HG03571 (cell line): ENCODE data around the gene CIB2.
"Not testable (repeated sequence)": the region's sequence is repeated elsewhere in the genome, so short reads cannot be mapped to it uniquely, and the experiment has no call there.

ENCODE experiments used
- ATAC-seq: cut with Tn5 transposase; IDR thresholded peaks from one replicate; pipeline ENCODE4 v1.9.1; 2021; ENCODE audit not compliant: unreplicated experiment

The CIB2 gene

DNA sequence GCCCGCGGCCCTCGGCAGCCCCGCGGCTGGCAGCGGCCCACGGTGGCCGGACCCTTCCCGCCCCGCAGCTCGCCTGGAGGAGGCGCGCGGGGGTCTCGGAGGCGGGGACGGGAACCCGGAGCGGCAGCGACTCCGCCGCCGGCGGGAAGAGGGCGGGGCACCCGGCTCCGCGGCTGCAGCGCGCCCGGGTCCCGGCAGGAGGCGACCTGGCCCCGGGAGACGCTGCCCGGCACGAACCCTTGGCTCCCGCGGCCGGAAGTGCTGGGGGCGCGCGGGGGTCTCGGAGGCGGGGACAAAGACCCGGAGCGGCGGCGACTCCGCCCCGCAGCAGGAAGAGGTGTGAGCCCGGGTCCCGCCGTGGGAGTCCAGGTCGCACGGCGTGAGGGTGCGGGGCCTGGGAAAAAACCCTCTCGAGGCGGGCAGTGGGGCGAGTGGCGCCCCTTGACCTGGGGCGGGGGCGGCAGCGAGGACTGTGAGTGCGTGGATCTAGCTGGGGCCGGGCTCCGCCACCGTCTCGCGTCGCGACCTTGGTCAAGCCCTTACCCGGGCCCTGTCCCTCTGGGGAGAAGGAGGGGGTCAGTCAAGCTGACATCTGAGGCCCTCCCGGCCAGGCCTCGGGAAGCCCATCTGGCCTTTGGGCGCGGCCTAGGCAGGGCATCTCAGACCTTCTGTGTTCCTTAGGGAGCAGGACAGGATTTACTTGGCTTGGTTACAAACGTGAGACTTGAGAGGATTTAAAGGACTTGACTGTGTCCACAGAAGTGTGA is at the start of gene CIB2:
TSS of gene CIB2 (minus strand) at position 151 of the 767 bp plus-strand sequence. CDS start 230 bp downstream, outside the sequence.
- ATAC-seq, result peak; percentile 75

GRCh38 chr15:78179906-78180305 is 48.7 kb upstream of the CIB2 start:
- no peak for ATAC-seq

- ATAC-seq, result no peak
Observed at GRCh38 chr15:78179286-78179840, 48.1 kb upstream of the CIB2 start.

GRCh38 chr15:78178064-78178463 is 46.8 kb upstream of the CIB2 start:
- ATAC-seq, result no peak

- no peak for ATAC-seq
Observed at GRCh38 chr15:78177447-78177873, 46.2 kb upstream of the CIB2 start.

- ATAC-seq, result no peak
Observed at GRCh38 chr15:78175330-78175729, 44.1 kb upstream of the CIB2 start.

DNA sequence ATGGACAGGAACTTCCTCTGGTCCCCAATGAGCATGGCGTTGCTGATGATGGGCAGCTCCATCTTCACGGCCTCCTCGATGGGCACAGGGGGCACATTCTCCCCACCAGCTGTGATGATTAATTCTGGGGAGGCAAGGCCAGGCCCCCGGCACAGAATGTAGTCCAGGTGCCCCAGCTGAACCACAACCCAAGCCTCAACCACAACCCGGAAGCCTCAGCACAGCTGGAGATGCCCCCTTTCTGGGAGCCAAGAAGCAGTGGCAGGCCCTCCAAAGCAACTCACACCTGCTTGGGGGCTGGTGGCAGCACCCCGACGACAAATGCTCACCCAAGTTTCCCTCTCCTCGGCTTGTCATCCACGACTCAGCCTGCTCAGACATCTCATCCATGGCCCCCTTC is 43.2 kb upstream of the CIB2 start:
- ATAC-seq, result no peak

DNA sequence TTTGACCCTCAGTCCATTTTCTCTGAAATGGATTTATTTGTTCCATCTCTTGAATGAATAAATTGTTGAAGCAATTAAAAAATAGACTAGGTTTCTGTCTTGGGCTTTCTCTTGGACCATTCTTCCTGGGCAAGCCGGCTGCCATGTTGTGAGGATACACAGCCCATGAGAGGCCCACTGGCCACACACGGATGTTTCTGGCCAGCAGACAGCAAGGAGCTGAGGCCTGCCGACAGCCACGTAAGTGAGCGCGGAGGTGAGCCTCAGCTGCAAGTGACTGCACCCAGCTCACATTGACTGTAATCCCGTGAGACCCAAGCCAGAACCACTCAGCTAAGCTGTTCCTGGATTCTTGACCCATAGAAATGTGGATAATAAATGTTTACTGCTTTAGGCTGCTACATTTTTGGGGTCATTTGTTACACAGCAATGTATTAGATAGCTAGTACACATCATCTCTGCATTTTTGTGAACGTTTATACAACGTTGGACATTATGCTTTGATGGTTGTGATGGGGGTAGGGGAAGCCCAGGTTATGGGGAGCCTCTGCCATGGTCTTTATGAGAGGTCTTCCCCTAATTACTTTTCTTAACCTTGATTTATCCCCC is 40.7 kb upstream of the CIB2 start:
- no peak for ATAC-seq

DNA sequence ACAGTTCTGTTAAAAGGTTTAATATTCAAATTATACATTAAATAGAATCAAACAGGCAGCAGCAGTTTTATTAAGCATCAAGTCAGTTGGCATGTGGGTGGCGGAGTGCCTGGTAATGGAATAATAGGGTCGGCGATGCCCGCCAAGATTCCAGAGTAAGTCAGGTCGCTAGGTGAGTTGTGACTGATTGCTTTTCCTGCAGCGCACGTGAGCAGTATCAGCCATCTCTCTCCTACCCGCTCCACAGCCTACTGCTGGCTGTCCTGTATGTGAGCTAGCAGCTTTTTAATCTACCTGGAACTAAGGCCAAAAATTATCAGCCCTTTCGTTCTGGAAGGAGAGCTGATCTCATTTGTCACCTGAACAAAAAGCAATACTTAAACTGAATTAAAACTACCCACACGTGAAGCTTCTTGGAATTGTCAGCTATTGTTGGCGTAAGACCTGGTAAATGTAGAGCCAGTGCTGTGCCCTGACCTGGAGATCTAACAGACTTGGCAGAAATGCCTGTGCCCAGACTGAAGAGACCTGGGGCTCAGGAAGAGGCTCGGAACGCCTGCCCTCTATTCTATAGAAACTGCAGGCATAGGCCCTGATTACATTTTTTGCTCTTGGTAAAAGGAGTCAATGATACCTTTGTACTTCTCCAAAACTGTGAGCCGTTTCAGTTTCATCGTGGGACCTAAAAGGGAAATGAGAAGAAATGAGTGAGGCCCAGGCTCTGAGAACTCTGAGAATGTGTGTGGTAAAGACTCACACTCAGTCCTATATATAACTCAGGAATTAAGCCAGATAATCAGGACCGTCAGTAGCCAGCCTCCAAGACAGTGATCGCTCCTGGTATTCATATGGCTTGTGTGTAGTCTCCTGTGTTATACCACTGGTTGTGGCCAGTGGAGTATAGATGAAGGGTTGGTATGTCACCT is 39.9 kb upstream of the CIB2 start:
- ATAC-seq, result peak; percentile 60

DNA sequence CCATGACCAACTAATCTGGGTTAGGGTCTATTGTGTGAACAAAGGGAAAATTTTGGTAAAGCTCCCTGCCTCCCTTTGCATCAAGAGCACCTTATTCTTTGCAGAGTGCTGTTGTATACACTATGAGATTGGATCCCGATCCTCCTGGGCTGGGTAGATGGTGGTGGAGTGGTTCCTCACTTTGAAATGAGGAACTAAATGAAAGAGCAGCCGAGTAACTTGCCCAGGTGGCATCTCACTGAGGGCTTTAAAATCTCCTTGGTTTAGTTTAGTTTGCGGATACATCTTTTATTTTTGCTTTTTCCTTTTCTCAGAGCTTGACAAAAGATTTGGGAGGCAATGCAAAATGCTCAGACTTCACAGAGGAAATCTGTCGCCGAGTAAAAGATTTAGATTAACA is 37.4 kb upstream of the CIB2 start:
- ATAC-seq, result no peak

GRCh38 chr15:78167227-78167888 is 36.1 kb upstream of the CIB2 start:
- peak; percentile 58 for ATAC-seq

GRCh38 chr15:78164010-78164409 is 32.8 kb upstream of the CIB2 start:
- ATAC-seq, result no peak

- ATAC-seq, result no peak
Observed at GRCh38 chr15:78162038-78162437, 30.8 kb upstream of the CIB2 start.

DNA sequence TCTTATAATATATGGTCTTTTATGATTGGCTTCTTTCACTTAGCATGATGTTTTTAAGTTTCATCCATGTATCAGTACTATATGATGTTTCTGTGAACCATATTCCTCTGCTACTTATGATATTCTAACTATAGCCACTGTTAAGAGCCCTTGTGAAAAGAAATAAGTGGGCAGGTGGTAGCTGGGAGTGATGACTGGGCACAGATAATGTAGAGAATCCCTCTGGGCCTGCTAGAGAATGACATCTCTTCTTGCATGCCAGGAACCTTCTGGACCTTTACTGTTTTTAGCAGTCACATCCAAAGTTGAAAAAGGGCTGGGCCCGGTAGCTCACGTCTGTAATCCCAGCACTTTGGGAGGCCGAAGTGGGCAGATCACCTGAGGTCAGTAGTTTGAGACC is 28.1 kb upstream of the CIB2 start:
- no peak for ATAC-seq

- ATAC-seq, result no peak
Observed at GRCh38 chr15:78157203-78157602, 26.0 kb upstream of the CIB2 start.

DNA sequence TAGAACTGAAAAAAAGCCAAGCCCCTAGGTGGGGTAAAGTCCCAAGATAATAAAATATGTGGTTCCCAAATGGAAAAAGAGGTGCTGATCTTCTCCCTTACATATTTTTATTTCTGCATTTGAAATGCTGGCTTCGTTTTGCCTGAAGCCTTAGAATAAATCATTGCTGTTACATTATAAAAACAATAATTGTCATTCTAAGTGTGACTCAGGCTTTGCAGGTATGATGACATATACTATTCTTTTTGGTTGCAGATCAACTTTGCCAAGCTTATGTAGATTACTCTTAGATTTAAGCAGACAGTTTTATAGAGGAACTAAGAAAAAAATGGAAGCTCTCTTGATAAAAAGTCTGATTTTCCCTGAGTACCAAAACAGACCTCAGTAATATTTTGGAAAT is 25.4 kb upstream of the CIB2 start:
- ATAC-seq, result no peak

DNA sequence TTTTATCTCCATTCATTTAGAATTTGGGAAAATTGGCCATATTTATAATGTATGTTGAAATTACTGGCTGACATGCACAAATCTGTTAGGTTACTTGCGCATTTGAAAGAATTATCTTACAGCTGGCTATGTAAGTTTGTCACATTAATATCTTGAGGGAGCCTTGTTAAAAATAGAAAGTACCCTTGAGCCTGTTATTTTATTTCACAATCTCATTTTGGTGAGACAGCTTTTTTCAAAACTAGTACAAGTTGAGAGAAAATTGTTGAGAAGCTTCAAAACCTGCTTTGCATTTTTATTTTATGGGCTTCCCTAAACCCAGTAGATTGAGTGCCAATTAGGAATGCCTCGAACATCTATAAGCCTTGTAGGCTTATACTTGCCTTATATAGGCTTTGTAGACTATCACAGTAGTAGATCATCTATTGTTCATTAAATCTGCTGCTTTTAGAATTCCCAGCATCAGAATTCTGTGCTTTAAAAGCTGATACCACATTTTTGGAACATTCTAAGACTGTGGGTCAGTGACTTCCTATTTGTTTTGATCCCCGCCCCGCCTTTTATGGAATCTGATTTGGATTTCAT is 24.2 kb upstream of the CIB2 start:
- ATAC-seq, result no peak

DNA sequence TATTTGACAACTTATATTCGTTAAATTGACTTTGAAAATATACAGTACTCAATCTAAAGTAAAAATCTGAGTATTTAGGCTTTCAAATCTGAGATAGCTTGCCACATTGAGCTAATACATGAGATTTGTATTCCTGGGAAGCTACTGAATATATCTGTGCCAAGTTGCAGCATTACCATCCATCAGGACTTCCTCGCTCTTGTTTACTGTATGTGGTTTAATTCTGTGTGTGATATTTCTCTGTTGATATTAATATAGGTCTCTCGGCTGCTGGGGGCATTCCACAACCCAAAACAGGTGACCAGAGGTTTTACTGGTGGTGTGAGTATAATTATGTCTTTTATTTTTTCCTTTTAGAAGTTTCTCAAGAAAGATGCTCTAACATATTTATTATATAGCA is 23.7 kb upstream of the CIB2 start:
- ATAC-seq, result no peak

- not testable (repeated sequence) for ATAC-seq
Observed at GRCh38 chr15:78151075-78151474, 19.8 kb upstream of the CIB2 start.
